WERI-Rb-1 (cell line): ENCODE measurements around the gene FBXO40.

ENCODE experiments used
- DNase-seq: peaks from one replicate; pipeline ENCODE4 v3.0.0-alpha.2; 2020
- H3K27ac ChIP-seq: fragments of 250-450 bp; sonication (Bioruptor Pico); 2 replicates; pipeline ENCODE4 v1.5.1; 2020; ENCODE audit warnings: mild to moderate bottlenecking, moderate library complexity
- H3K27me3 ChIP-seq: fragments of 250-450 bp; sonication (Bioruptor Pico); 2 replicates; pipeline ENCODE4 v1.5.1; 2021; ENCODE audit warnings: mild to moderate bottlenecking, low read depth, moderate library complexity; ENCODE audit not compliant: insufficient read depth, severe bottlenecking
- H3K36me3 ChIP-seq: fragments of 250-450 bp; sonication (Bioruptor Pico); 2 replicates; pipeline ENCODE4 v1.5.1; 2020; ENCODE audit warnings: mild to moderate bottlenecking, moderate library complexity
- H3K4me3 ChIP-seq: 2 replicates; pipeline ENCODE4 v1.5.1; 2011; ENCODE audit warnings: low read depth, mild to moderate bottlenecking, control low read depth, low read length
- H3K9me3 ChIP-seq: fragments of 250-450 bp; sonication (Bioruptor Pico); 2 replicates; pipeline ENCODE4 v1.5.1; 2021; ENCODE audit warnings: mild to moderate bottlenecking, moderate library complexity; ENCODE audit not compliant: severe bottlenecking
- CTCF ChIP-seq: IDR thresholded peaks from 2 replicates; pipeline ENCODE4 v1.5.1; 2011; ENCODE audit warnings: low read depth, mild to moderate bottlenecking, control low read depth, inconsistent platforms, low read length

Gene FBXO40

GRCh38 chr3:121642601-121643314, 49.6 kb downstream of the FBXO40 start:
- no peak overlapping the region for H3K4me3 ChIP-seq
- H3K36me3 ChIP-seq: no peaks in the 10 kb centered on the region
- no peak for TF ChIP-seq CTCF
- no peaks in the 10 kb centered on the region for H3K27me3 ChIP-seq
- H3K27ac ChIP-seq: no peak overlapping the region
- DNase-seq: no peak
- H3K9me3 ChIP-seq: no peaks in the 10 kb centered on the region

- no peak for TF ChIP-seq CTCF
- no peak for DNase-seq
- H3K27me3 ChIP-seq: no peaks in the 10 kb centered on the region
- no peak overlapping the region for H3K27ac ChIP-seq
- no peak overlapping the region for H3K4me3 ChIP-seq
- no peaks in the 10 kb centered on the region for H3K36me3 ChIP-seq
- H3K9me3 ChIP-seq: no peaks in the 10 kb centered on the region
Observed at GRCh38 chr3:121645054-121645453, 51.9 kb downstream of the FBXO40 start.

- Histone ChIP-seq H3K27me3 (no peaks in the 10 kb centered on the region), H3K27ac (no peak overlapping the region), H3K9me3 (no peaks in the 10 kb centered on the region), H3K36me3 (no peaks in the 10 kb centered on the region), H3K4me3 (no peak overlapping the region)
- no peak for DNase-seq
- no peak for TF ChIP-seq CTCF
Observed at GRCh38 chr3:121648219-121648958, 55.2 kb downstream of the FBXO40 start.

DNA sequence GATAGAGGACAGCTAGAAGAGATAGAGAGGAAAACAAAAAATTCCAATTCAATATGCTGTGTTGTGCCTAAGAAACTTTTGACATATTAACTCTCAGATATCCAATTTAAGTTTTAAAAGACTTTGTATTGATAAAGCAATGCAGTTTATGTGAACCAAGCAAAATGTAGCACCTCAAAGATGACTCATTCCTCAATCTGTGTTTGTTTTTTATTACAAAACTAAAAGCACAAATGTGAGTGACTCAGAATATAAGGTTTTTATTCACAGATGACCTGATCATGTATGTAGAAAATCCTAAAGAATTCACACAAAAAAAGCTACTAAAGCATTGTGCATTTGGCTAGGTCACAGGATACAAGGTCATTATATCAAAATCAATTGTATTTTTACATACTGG, 56.5 kb downstream of the FBXO40 start:
- no peak for TF ChIP-seq CTCF
- no peak overlapping the region for H3K4me3 ChIP-seq
- H3K36me3 ChIP-seq: no peaks in the 10 kb centered on the region
- H3K9me3 ChIP-seq: no peaks in the 10 kb centered on the region
- no peaks in the 10 kb centered on the region for H3K27me3 ChIP-seq
- no peak for DNase-seq
- H3K27ac ChIP-seq: no peak overlapping the region

GRCh38 chr3:121651684-121652083, 58.5 kb downstream of the FBXO40 start:
- Histone ChIP-seq H3K9me3 (no peaks in the 10 kb centered on the region), H3K27ac (no peak overlapping the region), H3K4me3 (no peak overlapping the region), H3K27me3 (no peaks in the 10 kb centered on the region), H3K36me3 (no peaks in the 10 kb centered on the region)
- DNase-seq: no peak
- no peak for TF ChIP-seq CTCF
